A549 (cell line): ENCODE measurements around the gene RTN4IP1.

Experiments
- POLR2A ChIP-seq: IDR thresholded peaks from 2 replicates; pipeline ENCODE4 v1.6.1; 2012; ENCODE audit warnings: mild to moderate bottlenecking, low read length
- REST ChIP-seq: fragments of 200-600 bp; sonication (generic); IDR thresholded peaks from 2 replicates; pipeline ENCODE4 v1.6.1; 2016; ENCODE audit warnings: antibody characterized with exemption, mild to moderate bottlenecking, moderate library complexity

GRCh38 chr6:106533054-106533453 lies 96.2 kb downstream of the RTN4IP1 start:
- TF ChIP-seq POLR2A (no peak), REST (no peak)
